IPS-NIHi7 (cell line): ENCODE results near the gene DRC7.
A peak's percentile ranks its signal among the peaks of the same experiment; 100 is the strongest.
"Not testable (repeated sequence)": the region's sequence is repeated elsewhere in the genome, so short reads cannot be mapped to it uniquely, and the experiment has no call there.

Source experiments
- DNase-seq: peaks from one replicate; pipeline ENCODE4 v3.0.0; 2012; ENCODE audit warnings: mixed read lengths; ENCODE audit errors: extremely low spot score

DRC7 gene

GRCh38 chr16:57734925-57735754 lies 40.5 kb downstream of the DRC7 start:
- DNase-seq, result peak; percentile 98

GRCh38 chr16:57735755-57736418 lies 41.3 kb downstream of the DRC7 start, which contains the start of gene KATNB1:
KATNB1 (plus strand) TSS chr16:57735770; CDS start chr16:57737244, 1,474 bp downstream.
- no peak for DNase-seq

- peak; percentile 63 for DNase-seq
Observed at GRCh38 chr16:57736419-57737351, 42.1 kb downstream of the DRC7 start.

- no peak for DNase-seq
Observed at GRCh38 chr16:57738844-57739243, 44.2 kb downstream of the DRC7 start.

GRCh38 chr16:57739756-57740422 lies 45.3 kb downstream of the DRC7 start:
- no peak for DNase-seq

- DNase-seq, result no peak
Observed at GRCh38 chr16:57740423-57741071, 45.9 kb downstream of the DRC7 start.

GRCh38 chr16:57741660-57742191 lies 47.1 kb downstream of the DRC7 start:
- no peak for DNase-seq

GRCh38 chr16:57742543-57742942 lies 47.9 kb downstream of the DRC7 start:
- no peak for DNase-seq

GRCh38 chr16:57743458-57743857 lies 48.9 kb downstream of the DRC7 start:
- DNase-seq, result no peak

- no peak for DNase-seq
Observed at GRCh38 chr16:57743886-57744641, 49.5 kb downstream of the DRC7 start.

- no peak for DNase-seq
Observed at GRCh38 chr16:57744642-57744903, 50.0 kb downstream of the DRC7 start.

GRCh38 chr16:57745768-57746167 lies 51.2 kb downstream of the DRC7 start:
- DNase-seq, result no peak

GRCh38 chr16:57746316-57746715 lies 51.7 kb downstream of the DRC7 start:
- not testable (repeated sequence) for DNase-seq

- DNase-seq, result no peak
Observed at GRCh38 chr16:57747091-57747490, 52.5 kb downstream of the DRC7 start.

- DNase-seq, result no peak
Observed at GRCh38 chr16:57747496-57747895, 52.9 kb downstream of the DRC7 start.

GRCh38 chr16:57747996-57748395 lies 53.4 kb downstream of the DRC7 start:
- DNase-seq, result no peak

- DNase-seq, result no peak
Observed at GRCh38 chr16:57748596-57748995, 54.0 kb downstream of the DRC7 start.

GRCh38 chr16:57749101-57749692 lies 54.6 kb downstream of the DRC7 start:
- no peak for DNase-seq

- no peak for DNase-seq
Observed at GRCh38 chr16:57749856-57750452, 55.3 kb downstream of the DRC7 start.
